Diencephalon (tissue), 1 donor: ENCODE results near the gene SLPI. TPM values are rescaled to one million over a fixed set of nuclear protein-coding genes. Genes with fewer than 3 reads are reported as not detected.

Source experiments
- total RNA-seq: library from RNA; depleted of rRNA; stranded (reverse); fragments of >200 nt; gene quantifications from one replicate; pipeline ENCODE4 v1.2.3, GENCODE V29; 2014

SLPI gene, protein sequence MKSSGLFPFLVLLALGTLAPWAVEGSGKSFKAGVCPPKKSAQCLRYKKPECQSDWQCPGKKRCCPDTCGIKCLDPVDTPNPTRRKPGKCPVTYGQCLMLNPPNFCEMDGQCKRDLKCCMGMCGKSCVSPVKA
- not detected for total RNA-seq

DNA sequence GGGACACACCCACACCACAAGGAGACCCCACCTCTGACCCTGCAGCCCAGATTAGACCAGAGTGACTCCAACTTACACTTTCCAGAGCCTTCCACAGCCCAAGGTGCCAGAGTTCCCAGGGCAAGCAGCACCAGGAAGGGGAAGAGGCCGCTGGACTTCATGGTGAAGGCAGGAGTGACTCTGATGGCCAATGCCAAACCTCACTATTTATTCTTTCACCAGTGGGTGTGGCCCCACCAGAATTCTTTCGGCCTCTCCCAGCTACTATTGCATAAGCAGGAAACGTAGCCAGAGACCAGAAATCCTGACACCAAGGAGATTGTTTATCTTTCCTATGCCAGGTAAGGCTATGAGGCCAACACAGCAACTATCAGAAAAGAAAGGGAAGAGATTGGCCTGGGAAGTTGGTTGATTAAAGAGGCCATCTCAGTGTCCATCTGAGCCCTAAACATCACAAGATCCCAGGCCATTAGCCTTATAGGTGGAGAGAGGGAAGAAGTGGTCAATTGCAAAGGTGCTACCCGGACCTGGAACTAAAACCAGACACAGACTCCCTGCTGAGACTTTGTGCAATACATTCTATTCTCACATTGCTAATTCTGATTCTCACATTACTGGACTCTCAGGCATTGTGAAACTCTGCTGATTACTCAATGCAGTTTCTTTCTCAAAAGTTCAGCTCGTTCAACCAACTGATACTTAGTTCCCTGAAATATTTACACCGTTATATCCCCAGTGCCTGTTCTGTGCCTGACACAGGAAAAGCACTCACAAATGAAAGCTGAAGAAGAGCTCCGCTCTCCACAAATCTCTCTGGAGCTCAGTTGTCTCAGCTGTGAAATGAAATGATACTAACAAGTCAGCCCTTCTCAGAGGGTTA, at the start of gene SLPI:
SLPI (minus strand) TSS at position 182 of the 880 bp plus-strand sequence; CDS start at position 161, 21 bp downstream.

DNA sequence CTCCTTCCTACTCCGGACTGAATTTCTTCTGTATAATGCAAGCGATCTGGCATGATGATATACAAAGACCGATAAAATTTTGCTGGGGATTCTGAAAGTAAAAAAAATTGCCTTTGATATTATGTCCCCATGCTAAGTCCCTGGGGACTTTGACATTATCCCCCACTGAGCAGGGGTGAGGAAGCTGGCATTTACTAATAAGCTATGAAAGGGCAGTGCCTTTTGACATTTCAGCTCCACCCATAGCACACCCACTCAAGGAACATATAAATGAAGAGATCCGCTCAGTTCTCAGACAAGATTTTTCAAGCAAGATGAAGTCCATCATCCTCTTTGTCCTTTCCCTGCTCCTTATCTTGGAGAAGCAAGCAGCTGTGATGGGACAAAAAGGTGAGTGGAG, 33.3 kb downstream of the SLPI start, which contains the start of gene SEMG2:
SEMG2 (plus strand) TSS at position 298 of the 400 bp plus-strand sequence; CDS start at position 315, 17 bp downstream.

DNA sequence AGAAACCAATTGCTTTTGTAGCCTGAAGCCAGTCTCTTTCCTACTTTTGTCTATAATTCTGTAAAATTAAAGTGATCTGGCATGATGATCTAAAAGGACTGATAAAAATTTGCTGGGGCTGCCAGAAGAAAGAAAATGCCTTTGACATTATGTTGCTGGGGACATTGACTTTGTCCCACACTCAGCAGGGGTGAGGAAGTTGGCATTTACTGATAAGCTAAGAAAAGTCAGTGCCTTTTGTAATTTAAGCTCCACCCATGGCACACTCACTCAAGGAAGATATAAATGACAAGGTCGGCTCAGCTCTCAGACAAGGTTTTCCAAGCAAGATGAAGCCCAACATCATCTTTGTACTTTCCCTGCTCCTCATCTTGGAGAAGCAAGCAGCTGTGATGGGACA, 47.6 kb downstream of the SLPI start, which contains the start of gene SEMG1:
SEMG1 (plus strand) TSS at position 309 of the 400 bp plus-strand sequence; CDS start at position 330, 21 bp downstream.

Other genes starting within 250 kb of the SLPI start
- gene KCNS1, start 153.4 kb downstream of the SLPI start, total RNA-seq, result 3.0 TPM
- gene WFDC5, start 139.4 kb downstream of the SLPI start, total RNA-seq, result not detected
- gene WFDC12, start 130.1 kb downstream of the SLPI start, total RNA-seq, result not detected
- gene PI3, start 79.7 kb downstream of the SLPI start, total RNA-seq, result not detected
- not detected for gene SEMG1, start 47.5 kb downstream of the SLPI start, total RNA-seq
- not detected for gene SEMG2, start 33.2 kb downstream of the SLPI start, total RNA-seq
- gene RBPJL, start 52.3 kb upstream of the SLPI start, total RNA-seq, result not detected
- 4.8 TPM for gene MATN4, start 53.7 kb upstream of the SLPI start, total RNA-seq
- gene SDC4, start 93.9 kb upstream of the SLPI start, total RNA-seq, result 5.3 TPM
- gene SYS1, start 108.6 kb upstream of the SLPI start, total RNA-seq, result 39.4 TPM
- not detected for gene TP53TG5, start 123.8 kb upstream of the SLPI start, total RNA-seq
- gene DBNDD2, start 153.7 kb upstream of the SLPI start, total RNA-seq, result 15.9 TPM
- 25.8 TPM for gene PIGT, start 161.6 kb upstream of the SLPI start, total RNA-seq
- 9.0 TPM for gene WFDC2, start 215.2 kb upstream of the SLPI start, total RNA-seq